Measurements from ENCODE around the gene GAS7. TPM values are rescaled to one million over a fixed set of nuclear protein-coding genes. Genes with fewer than 3 reads are reported as not detected.

GAS7 gene
- total and polyA plus RNA-seq, 4 donors: 9.0 to 112 (median 46.1) TPM

- Histone ChIP-seq H3K27ac (ENCODE audit: low read depth in 1 of 2, low read length in 1 of 2) (no peak overlapping the region), H3K9ac (ENCODE audit: insufficient read depth in 1 of 2, low read length in 2 of 2) (no peak overlapping the region), H3K9me3 (ENCODE audit: control insufficient read depth in 4 of 4, insufficient read depth in 3 of 4, low read length in 3 of 4) (no peaks in the 10 kb centered on the region), H3K4me3 (no peak overlapping the region), H3K27me3 (ENCODE audit: control insufficient read depth in 3 of 3, insufficient read depth in 3 of 3, low read length in 2 of 3) (peaks cover 0 to 3% (median 0%) of the 10 kb centered on the region in 3 donors), H3K36me3 (ENCODE audit: control insufficient read depth in 4 of 4, insufficient read depth in 4 of 4, low read length in 4 of 4) (no peaks in the 10 kb centered on the region), H3K4me1 (ENCODE audit: control insufficient read depth in 5 of 5, insufficient read depth in 5 of 5, low read length in 5 of 5) (peaks cover 0 to 22% (median 0%) of the 10 kb centered on the region in 5 donors)
- no peak for DNase-seq
- 3 to 14% methylated on average over 4 of the region's 4 CpGs for WGBS, 2 donors
- no peak for ATAC-seq (ENCODE audit: insufficient read depth, low FRiP score)
- no peak for TF ChIP-seq CTCF (IDR thresholded peaks at IDR 0.05; ENCODE audit: control extremely low read depth, extremely low read depth)
Observed at GRCh38 chr17:9905902-9906301, 292.5 kb downstream of the GAS7 start.

- DNase-seq: no peak
- no peak within 1 kb of the TSS for H3K27ac ChIP-seq (ENCODE audit: low read depth in 1 of 2, low read length in 1 of 2)
- whole genome bisulfite sequencing, 2 donors: 92 to 97% methylated on average over 11 of the region's 11 CpGs
- no peak within 1 kb of the TSS for H3K9ac ChIP-seq (ENCODE audit: insufficient read depth in 1 of 2, low read length in 2 of 2)
- peaks cover 0 to 25% (median 0%) of the 10 kb centered on the region in 5 donors for H3K4me1 ChIP-seq (ENCODE audit: control insufficient read depth in 5 of 5, insufficient read depth in 5 of 5, low read length in 5 of 5)
- peaks cover 0 to 3% (median 0%) of the 10 kb centered on the region in 3 donors for H3K27me3 ChIP-seq (ENCODE audit: control insufficient read depth in 3 of 3, insufficient read depth in 3 of 3, low read length in 2 of 3)
- no peak within 1 kb of the TSS for H3K4me3 ChIP-seq
- TF ChIP-seq CTCF (IDR thresholded peaks at IDR 0.05; ENCODE audit: control extremely low read depth, extremely low read depth): no peak
- H3K9me3 ChIP-seq (ENCODE audit: control insufficient read depth in 4 of 4, insufficient read depth in 3 of 4, low read length in 3 of 4): no peaks in the 10 kb centered on the region
- no peak for ATAC-seq (ENCODE audit: insufficient read depth, low FRiP score)
- no peaks in the 10 kb centered on the region for H3K36me3 ChIP-seq (ENCODE audit: control insufficient read depth in 4 of 4, insufficient read depth in 4 of 4, low read length in 4 of 4)
Observed at GRCh38 chr17:9905078-9905415, 293.4 kb downstream of the GAS7 start, which contains the start of gene RCVRN. Gene RCVRN, minus strand, starts transcription at chr17:9905271. Its CDS starts 91 bp downstream, at chr17:9905180.

GRCh38 chr17:9904277-9905077 lies 293.9 kb downstream of the GAS7 start:
- Histone ChIP-seq H3K27ac (ENCODE audit: low read depth in 1 of 2, low read length in 1 of 2) (no peak overlapping the region), H3K4me1 (ENCODE audit: control insufficient read depth in 5 of 5, insufficient read depth in 5 of 5, low read length in 5 of 5) (peaks cover 0 to 30% (median 0%) of the 10 kb centered on the region in 5 donors), H3K36me3 (ENCODE audit: control insufficient read depth in 4 of 4, insufficient read depth in 4 of 4, low read length in 4 of 4) (no peaks in the 10 kb centered on the region), H3K27me3 (ENCODE audit: control insufficient read depth in 3 of 3, insufficient read depth in 3 of 3, low read length in 2 of 3) (peaks cover 0 to 3% (median 0%) of the 10 kb centered on the region in 3 donors), H3K4me3 (no peak overlapping the region), H3K9ac (ENCODE audit: insufficient read depth in 1 of 2, low read length in 2 of 2) (no peak overlapping the region), H3K9me3 (ENCODE audit: control insufficient read depth in 4 of 4, insufficient read depth in 3 of 4, low read length in 3 of 4) (no peaks in the 10 kb centered on the region)
- DNase-seq (no peak), ATAC-seq (ENCODE audit: insufficient read depth, low FRiP score) (no peak)
- TF ChIP-seq CTCF (IDR thresholded peaks at IDR 0.05; ENCODE audit: control extremely low read depth, extremely low read depth): no peak
- 95 to 97% methylated on average over 35 of the region's 35 CpGs for WGBS, 2 donors
